M059J (cell line): Measurements from ENCODE around the gene INSR. TPM values are rescaled to one million over a fixed set of nuclear protein-coding genes. Genes with fewer than 3 reads are reported as not detected.
"Not testable (repeated sequence)": the region's sequence is repeated elsewhere in the genome, so short reads cannot be mapped to it uniquely, and the experiment has no call there.

ENCODE experiments used
- DNase-seq: peaks from one replicate; pipeline ENCODE4 v3.0.0-alpha.2; 2012; ENCODE audit warnings: low read depth
- total RNA-seq: library from RNA; depleted of rRNA; stranded (reverse); fragments of >200 nt; shearing (Covaris generic); gene quantifications from 2 replicates; pipeline ENCODE4 v1.2.3, GENCODE V29; 2014; rRNA removed

The INSR gene
- 0.37 and 1.6 TPM in 2 replicates for total RNA-seq

DNA sequence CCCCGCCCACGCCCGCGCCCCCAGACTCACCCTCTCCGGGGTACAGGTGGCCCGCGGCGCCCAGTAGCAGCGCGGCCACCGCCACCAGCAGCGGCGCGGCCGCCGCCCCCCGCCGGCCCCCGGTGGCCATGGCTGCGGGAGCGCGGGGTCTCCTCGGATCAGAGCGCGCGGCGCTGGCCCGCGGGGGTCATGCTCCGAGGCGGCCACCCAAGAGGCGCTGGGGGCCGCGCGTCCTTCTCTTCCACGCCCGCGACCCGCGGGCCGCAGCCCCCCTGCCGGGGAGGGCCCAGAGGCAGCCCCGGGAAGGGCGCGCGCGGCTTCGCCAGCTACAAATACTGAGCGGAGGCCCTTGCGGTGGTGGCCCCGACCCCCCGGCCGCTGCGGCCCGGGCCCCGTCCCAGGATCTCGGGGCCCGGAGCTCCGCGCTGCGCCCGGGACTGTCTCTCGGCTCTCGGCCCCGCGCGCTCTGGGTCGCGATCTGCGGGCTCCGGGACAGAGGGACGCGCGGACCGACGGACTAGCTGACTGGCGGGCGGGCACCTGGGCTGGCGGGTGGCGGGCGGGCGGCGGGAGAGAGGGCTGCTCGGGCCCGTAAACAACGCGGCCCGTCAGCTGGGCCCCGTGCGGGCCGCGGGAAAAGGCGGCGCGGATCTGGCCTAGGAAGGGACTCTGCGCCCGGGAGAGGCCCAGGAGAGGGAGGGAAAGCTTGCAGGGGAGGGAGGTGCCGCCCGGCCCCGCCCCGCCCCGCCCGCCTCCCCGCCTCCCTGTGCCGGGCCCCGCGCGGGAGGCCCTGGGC, at the start of gene INSR:
Gene INSR (minus strand): TSS at position 653 of the 796 bp plus-strand sequence. CDS start 523 bp downstream, at position 130.
- DNase-seq, result peak; percentile 70

DNA sequence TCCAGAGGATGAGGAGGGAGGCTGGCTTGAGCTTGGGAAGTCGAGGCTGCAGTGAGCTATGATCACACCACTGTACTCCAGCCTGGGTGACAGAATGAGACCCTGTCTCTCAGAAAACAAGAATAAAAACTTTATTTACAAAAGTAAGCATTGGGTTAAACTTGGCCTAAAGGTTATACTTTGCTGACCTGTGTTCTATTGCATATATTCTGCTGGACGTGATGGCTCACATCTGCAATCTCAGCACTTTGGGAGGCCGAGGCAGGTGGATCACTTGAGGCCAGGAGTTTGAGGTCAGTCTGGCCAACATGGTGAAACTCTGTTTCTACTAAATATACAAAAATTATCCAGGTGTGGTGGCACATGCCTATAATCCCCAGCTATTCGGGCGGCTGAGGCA, 47.9 kb upstream of the INSR start:
- DNase-seq, result no peak

- peak; percentile 62 for DNase-seq
Observed at GRCh38 chr19:7340959-7341837, 47.0 kb upstream of the INSR start.

- no peak for DNase-seq
Observed at GRCh38 chr19:7337380-7338194, 43.4 kb upstream of the INSR start.

DNA sequence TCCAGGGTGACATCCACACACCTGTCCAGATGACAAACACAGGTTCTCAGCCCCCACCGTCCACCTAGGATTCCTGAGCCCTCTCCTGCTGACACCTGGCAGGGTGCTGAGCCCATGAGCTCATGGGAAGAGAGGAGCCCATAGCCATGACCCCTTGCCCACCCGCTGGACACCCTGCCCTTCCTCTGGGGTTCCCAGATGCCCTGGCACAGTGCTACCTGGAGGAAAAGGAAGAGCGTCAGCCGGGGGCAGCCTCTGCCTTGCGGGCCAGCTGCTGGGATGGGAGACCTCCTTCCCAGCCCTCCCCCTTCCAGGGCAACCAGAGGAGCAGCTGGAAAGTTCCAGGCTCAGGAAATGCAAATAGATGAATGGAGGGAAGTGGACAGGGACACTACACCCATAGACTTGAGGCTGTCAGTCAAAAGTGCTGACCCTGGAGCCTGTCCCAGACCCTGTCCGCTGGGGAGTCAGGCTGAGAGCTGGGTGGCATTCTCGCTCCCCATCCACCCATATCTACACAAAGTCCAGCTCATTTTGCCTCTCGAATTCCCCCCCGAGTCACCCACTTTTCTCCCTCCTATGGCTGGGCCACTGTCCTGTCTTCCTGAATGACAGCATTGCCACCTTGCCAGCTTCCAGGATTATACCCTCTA, 42.2 kb upstream of the INSR start:
- no peak for DNase-seq

GRCh38 chr19:7333198-7334118, 39.2 kb upstream of the INSR start:
- DNase-seq, result no peak

GRCh38 chr19:7331446-7331845, 37.2 kb upstream of the INSR start:
- DNase-seq, result no peak

GRCh38 chr19:7328647-7329046, 34.4 kb upstream of the INSR start:
- no peak for DNase-seq

GRCh38 chr19:7327802-7328201, 33.6 kb upstream of the INSR start:
- DNase-seq, result no peak

DNA sequence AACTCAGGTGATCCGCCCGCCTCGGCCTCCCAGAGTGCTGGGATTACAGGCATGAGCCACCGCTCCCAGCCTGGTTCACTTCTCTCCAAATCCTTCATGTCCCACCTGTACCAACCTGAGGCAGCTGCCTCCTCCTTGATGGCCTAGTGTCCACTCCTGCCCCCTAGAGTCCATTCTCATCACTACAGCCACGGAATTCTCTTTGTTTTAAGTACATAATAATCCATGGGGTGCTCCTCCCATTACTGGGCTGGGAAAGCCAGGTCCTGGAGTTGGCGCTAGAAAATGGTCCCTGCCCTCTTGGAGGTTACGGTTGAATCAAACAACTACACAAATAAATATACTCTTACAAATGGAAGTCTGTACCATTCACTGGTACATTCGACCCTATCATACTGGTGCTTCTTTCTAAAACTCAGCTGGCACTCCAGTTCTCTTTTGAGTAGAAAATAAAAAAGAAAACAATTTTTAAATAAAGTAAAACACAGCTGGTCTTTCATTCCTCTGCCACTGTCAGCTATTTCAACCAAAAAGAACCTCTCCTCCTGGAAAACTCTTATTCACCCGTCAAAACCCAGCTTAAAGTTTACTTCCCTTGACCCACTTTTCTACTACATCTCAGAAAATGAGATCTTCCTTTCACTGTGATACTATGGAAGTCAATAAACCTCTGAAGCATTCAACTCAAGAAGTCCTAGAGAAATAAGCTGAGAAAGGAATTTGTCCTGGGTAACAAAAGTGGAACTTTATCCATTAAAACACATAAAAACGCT, 32.1 kb upstream of the INSR start:
- DNase-seq, result no peak

DNA sequence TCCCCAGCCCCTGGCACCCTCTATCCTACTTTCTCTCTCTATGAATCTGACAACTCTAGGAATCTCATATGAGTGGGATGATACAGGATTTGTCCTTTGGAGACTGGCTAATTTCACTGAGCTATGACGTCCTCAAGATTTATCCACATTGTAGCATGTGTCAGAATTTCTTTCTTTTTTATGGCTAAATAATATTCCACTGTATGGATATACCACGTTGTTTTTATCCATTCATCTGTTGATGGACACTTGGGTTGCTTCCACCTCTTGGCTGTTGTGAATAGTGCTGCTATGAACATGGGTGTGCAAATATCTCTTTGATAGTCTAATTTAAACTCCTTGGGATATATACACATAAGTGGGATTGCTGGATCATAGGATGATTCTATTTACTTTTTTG, 24.0 kb upstream of the INSR start:
- DNase-seq, result no peak

- no peak for DNase-seq
Observed at GRCh38 chr19:7312816-7313215, 18.6 kb upstream of the INSR start.

DNA sequence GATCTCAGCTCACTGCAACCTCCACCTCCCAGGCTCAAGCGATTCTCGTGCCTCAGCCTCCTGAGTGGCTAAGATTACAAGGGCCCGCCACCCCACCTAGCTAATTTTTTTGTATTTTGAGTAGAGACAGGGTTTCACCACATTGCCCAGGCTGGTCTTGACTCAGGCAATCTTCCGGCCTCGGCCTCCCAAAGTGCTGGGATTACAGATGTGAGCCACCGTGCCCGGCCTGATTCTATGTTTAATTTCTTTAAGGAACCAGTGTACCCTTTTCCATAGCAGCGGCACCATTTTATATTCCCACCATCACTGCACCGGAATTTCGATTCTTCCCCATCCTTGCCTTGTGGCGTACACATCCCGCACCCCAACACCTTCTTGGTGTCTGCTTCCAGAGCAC, 17.7 kb upstream of the INSR start:
- no peak for DNase-seq

GRCh38 chr19:7308327-7308726, 14.1 kb upstream of the INSR start:
- not testable (repeated sequence) for DNase-seq

DNA sequence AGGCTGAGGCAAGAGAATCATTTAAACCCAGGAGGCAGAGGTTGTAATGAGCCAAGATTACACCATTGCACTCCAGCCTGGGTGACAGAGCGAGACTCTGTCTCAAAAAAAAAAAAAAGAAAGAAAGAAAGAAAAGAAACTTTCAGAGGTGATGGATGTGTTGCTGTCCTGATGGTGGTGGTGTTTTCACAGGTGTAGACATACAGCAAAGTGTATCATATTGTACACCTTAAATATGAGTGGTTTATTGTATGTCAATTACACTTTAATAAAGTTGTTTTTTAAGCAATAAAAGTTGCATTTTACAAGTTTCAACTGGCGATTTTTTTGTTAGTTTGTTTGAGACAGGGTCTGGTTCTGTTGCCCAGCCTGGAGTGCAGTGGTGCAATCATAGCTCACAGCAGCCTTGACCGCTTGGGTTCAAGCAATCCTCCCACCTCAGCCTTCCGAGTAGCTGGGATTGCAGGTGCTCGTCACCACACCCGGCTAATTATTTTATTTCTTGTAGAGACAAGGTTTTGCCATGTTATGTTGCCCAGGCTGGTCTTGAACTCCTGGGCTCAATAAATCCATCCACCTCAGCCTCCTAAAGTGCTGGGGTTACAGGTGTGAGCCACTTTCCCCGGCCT, 13.5 kb upstream of the INSR start:
- no peak for DNase-seq

DNA sequence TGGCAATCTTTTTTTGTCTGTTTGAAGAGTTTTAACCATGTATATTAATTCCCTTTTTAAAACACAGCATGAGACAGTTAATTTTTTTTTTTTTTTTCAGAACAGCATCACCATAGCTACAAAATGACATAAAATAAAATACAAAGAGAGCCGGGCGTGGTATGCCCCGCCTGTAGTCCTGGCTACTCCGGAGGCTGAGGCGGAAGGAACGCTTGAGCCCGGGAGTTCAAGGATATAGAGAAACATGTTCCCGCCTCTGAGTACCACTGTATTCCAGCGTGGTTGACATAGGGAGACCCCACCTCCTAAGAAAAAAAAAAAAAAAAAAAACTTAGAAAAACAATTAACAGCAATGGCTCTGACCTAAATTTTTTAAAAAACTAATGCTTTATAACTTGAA, 10.0 kb upstream of the INSR start:
- no peak for DNase-seq

GRCh38 chr19:7303470-7303869, 9.3 kb upstream of the INSR start:
- no peak for DNase-seq

- DNase-seq, result no peak
Observed at GRCh38 chr19:7301525-7301924, 7.3 kb upstream of the INSR start.

DNA sequence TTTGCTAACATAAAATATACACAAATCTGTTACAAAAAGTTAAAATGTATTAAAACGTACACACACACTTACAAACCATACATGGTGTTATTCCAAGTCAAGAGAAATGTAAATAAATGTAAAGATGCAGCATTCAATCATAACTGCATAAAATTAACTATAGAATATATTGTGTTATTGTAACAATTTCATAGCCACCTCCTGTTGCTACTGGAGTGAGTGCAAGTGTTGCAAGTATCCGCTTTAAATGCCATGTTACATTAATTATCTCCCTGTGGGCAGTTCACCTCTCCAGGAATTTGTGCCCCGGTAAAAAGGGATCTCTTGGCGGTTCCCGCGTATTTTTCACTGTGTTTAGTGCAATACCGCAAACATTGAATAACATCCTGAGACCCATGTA, 3.5 kb upstream of the INSR start:
- DNase-seq, result no peak
